IMR-90 (cell line): Measurements from ENCODE around the gene TRIM17. TPM values are rescaled to one million over a fixed set of nuclear protein-coding genes. Genes with fewer than 3 reads are reported as not detected.

Source experiments
- ATAC-seq: fragments of 200-7000 bp; cut with Tn5 transposase; 2 replicates; pipeline ENCODE4 v1.9.1; 2020; ENCODE audit warnings: low read depth, mild to moderate bottlenecking, moderate library complexity
- BruUV-seq: library from RNA; stranded (reverse); fragments of 400-500 nt; replicated peaks from 2 replicates; lab custom pipeline; 2021; lab: Mats Ljungman, UMichigan
- CTCF ChIA-PET: fragments of 300-600 bp; formaldehyde crosslinking; extraction: SDS; loops from one replicate; lab custom pipeline; 2021; ENCODE audit warnings: antibody characterized with exemption; lab: Yijun Ruan, JAX
- POLR2A ChIA-PET: fragments of 300-600 bp; sonication (Branson Sonifier 250); formaldehyde crosslinking; loops from one replicate; lab custom pipeline; 2022; ENCODE audit warnings: antibody characterized with exemption; ENCODE audit not compliant: unreplicated experiment; lab: Charles Lee
- DNase-seq: peaks from one replicate; pipeline ENCODE4 v3.0.0; 2013
- H2AFZ ChIP-seq: replicated peaks from 2 replicates; pipeline ENCODE3; 2013; ENCODE audit warnings: low read length, mild to moderate bottlenecking; ENCODE audit not compliant: poor library complexity
- H2AK5ac ChIP-seq: 2 replicates; pipeline ENCODE4 v1.6.1; 2013; ENCODE audit warnings: low read depth, low read length, inconsistent platforms
- H2AK9ac ChIP-seq: replicated peaks from 2 replicates; pipeline ENCODE3; 2013; ENCODE audit warnings: mild to moderate bottlenecking, low read depth, low read length, moderate library complexity; ENCODE audit not compliant: poor library complexity
- H2BK120ac ChIP-seq: 2 replicates; pipeline ENCODE4 v1.6.1; 2013; ENCODE audit warnings: low read depth, low read length, inconsistent platforms
- H2BK15ac ChIP-seq: 3 replicates; pipeline ENCODE4 v1.6.1; 2013; ENCODE audit warnings: low read depth, low read length, inconsistent platforms
- H2BK20ac ChIP-seq: 2 replicates; pipeline ENCODE4 v1.6.1; 2013; ENCODE audit warnings: low read depth, mild to moderate bottlenecking, inconsistent platforms, low read length, moderate library complexity
- H2BK5ac ChIP-seq: 2 replicates; pipeline ENCODE4 v1.6.1; 2013; ENCODE audit warnings: mild to moderate bottlenecking, low read depth, low read length, inconsistent platforms; ENCODE audit not compliant: poor library complexity, severe bottlenecking
- H3K14ac ChIP-seq: replicated peaks from 2 replicates; pipeline ENCODE4 v1.6.1; 2013; ENCODE audit warnings: low read depth, low read length, inconsistent platforms
- H3K18ac ChIP-seq: 2 replicates; pipeline ENCODE4 v1.6.1; 2013; ENCODE audit warnings: low read depth, low read length, control low read depth
- H3K23ac ChIP-seq: 2 replicates; pipeline ENCODE4 v1.6.1; 2013; ENCODE audit warnings: low read depth, low read length, inconsistent platforms
- H3K27ac ChIP-seq: 2 replicates; pipeline ENCODE4 v1.5.1; 2013; ENCODE audit warnings: mild to moderate bottlenecking, control low read depth, low read length; ENCODE audit not compliant: insufficient read depth
- H3K27me3 ChIP-seq: 2 replicates; pipeline ENCODE4 v1.6.1; 2013; ENCODE audit warnings: low read length; ENCODE audit not compliant: control insufficient read depth, insufficient read depth
- H3K36me3 ChIP-seq: 2 replicates; pipeline ENCODE4 v1.6.1; 2013; ENCODE audit warnings: low read length, mixed read lengths; ENCODE audit not compliant: control insufficient read depth, insufficient read depth
- H3K4ac ChIP-seq: 2 replicates; pipeline ENCODE4 v1.6.1; 2013; ENCODE audit warnings: low read depth, low read length, inconsistent platforms
- H3K4me1 ChIP-seq: 2 replicates; pipeline ENCODE4 v1.6.1; 2013; ENCODE audit warnings: low read length, mixed read lengths; ENCODE audit not compliant: control insufficient read depth, insufficient read depth
- H3K4me2 ChIP-seq: 2 replicates; pipeline ENCODE4 v1.6.1; 2013; ENCODE audit warnings: low read depth, mild to moderate bottlenecking, control low read depth, low read length, moderate library complexity
- H3K4me3 ChIP-seq: 2 replicates; pipeline ENCODE4 v1.5.1; 2013; ENCODE audit warnings: low read depth, mild to moderate bottlenecking, control low read depth, low read length, moderate library complexity; ENCODE audit not compliant: insufficient read depth
- H3K56ac ChIP-seq: 2 replicates; pipeline ENCODE4 v1.6.1; 2013; ENCODE audit warnings: low read length, inconsistent platforms; ENCODE audit not compliant: insufficient read depth; ENCODE audit errors: extremely low read depth
- H3K79me1 ChIP-seq, 2 experiments: 2 replicates each; pipeline ENCODE4 v1.6.1; 2013; ENCODE audit warnings: low read length in 2 of 2, inconsistent platforms in 1 of 2, low read depth in 1 of 2
- H3K9ac ChIP-seq: 2 replicates; pipeline ENCODE4 v1.6.1; 2013; ENCODE audit warnings: low read depth, low read length, control low read depth
- H3K9me1 ChIP-seq: 2 replicates; pipeline ENCODE4 v1.6.1; 2013; ENCODE audit warnings: low read length, inconsistent platforms; ENCODE audit not compliant: insufficient read depth
- H3K9me3 ChIP-seq: 2 replicates; pipeline ENCODE4 v1.6.1; 2013; ENCODE audit warnings: low read length; ENCODE audit not compliant: control insufficient read depth, insufficient read depth
- H4K20me1 ChIP-seq: 2 replicates; pipeline ENCODE4 v1.6.1; 2013; ENCODE audit warnings: low read length, inconsistent platforms; ENCODE audit not compliant: insufficient read depth
- H4K5ac ChIP-seq: 2 replicates; pipeline ENCODE4 v1.6.1; 2013; ENCODE audit warnings: mild to moderate bottlenecking, low read depth, low read length, control low read depth
- H4K8ac ChIP-seq, 2 experiments: 2 replicates each; pipeline ENCODE4 v1.6.1; 2013; ENCODE audit warnings: low read depth in 2 of 2, low read length in 2 of 2, control low read depth in 1 of 2, inconsistent platforms in 1 of 2
- H4K91ac ChIP-seq: 2 replicates; pipeline ENCODE4 v1.6.1; 2013; ENCODE audit warnings: low read depth, low read length, inconsistent platforms; ENCODE audit not compliant: insufficient read depth
- BHLHE40 ChIP-seq: fragments of 150-350 bp; IDR thresholded peaks from 2 replicates; pipeline ENCODE4 v1.6.1; 2016; ENCODE audit warnings: mild to moderate bottlenecking, low read depth, low read length
- CHD1 ChIP-seq: IDR thresholded peaks from 2 replicates; pipeline ENCODE4 v1.6.1; 2012; ENCODE audit warnings: low read depth, low read length, improper control_type of control experiment
- ELK1 ChIP-seq: fragments of 150-350 bp; IDR thresholded peaks from 2 replicates; pipeline ENCODE4 v1.6.1; 2016; ENCODE audit warnings: low read depth, mild to moderate bottlenecking, low read length, moderate library complexity, borderline replicate concordance
- MAFK ChIP-seq: IDR thresholded peaks from 2 replicates; pipeline ENCODE4 v1.6.1; 2012; ENCODE audit warnings: low read depth, low read length, improper control_type of control experiment
- MAZ ChIP-seq: IDR thresholded peaks from 2 replicates; pipeline ENCODE4 v1.6.1; 2012; ENCODE audit warnings: low read depth, mild to moderate bottlenecking, low read length, improper control_type of control experiment, moderate library complexity, borderline replicate concordance
- NFE2L2 ChIP-seq: fragments of 150-350 bp; IDR thresholded peaks from 2 replicates; pipeline ENCODE4 v1.6.1; 2016; ENCODE audit warnings: low read depth, mild to moderate bottlenecking, low read length
- POLR2A ChIP-seq: IDR thresholded peaks from 2 replicates; pipeline ENCODE4 v1.6.1; 2012; ENCODE audit warnings: mild to moderate bottlenecking, low read depth, low read length
- RAD21 ChIP-seq: IDR thresholded peaks from 2 replicates; pipeline ENCODE4 v1.6.1; 2012; ENCODE audit warnings: low read length, improper control_type of control experiment
- RCOR1 ChIP-seq: IDR thresholded peaks from 2 replicates; pipeline ENCODE4 v1.6.1; 2012; ENCODE audit warnings: mild to moderate bottlenecking, low read length, improper control_type of control experiment; ENCODE audit not compliant: insufficient replicate concordance
- RFX5 ChIP-seq: IDR thresholded peaks from 2 replicates; pipeline ENCODE4 v1.8.0; 2012; ENCODE audit warnings: low read depth, mild to moderate bottlenecking, low read length, moderate library complexity
- SMC3 ChIP-seq: fragments of 150-350 bp; IDR thresholded peaks from 2 replicates; pipeline ENCODE4 v1.6.1; 2016; ENCODE audit warnings: low read depth, mild to moderate bottlenecking, antibody characterized with exemption, low read length, moderate library complexity
- USF2 ChIP-seq: fragments of 150-350 bp; IDR thresholded peaks from 2 replicates; pipeline ENCODE4 v1.6.1; 2017; ENCODE audit warnings: mild to moderate bottlenecking, antibody characterized with exemption, low read length, low read depth
- WGBS, 2 experiments: methylation state at CpG; one replicate each; pipeline versions ENCODE4 v1.1.5 to v1.1.7; 2013; ENCODE audit warnings: missing lambda C conversion rate in 2 of 2; ENCODE audit not compliant: insufficient read length in 1 of 2; ENCODE audit errors: extremely low coverage in 2 of 2; 5-methylcytosine and 5-hydroxymethylcytosine counted together
- dilution Hi-C: fragments of 300-500 bp; cut with HindIII; formaldehyde crosslinking; loops from one replicate; pipeline ENCODE4 v1.14.3; 2018; ENCODE audit warnings: low sequenced_read_pairs; ENCODE audit not compliant: unreplicated experiment
- in situ Hi-C: fragments of 300-500 bp; cut with MboI; formaldehyde crosslinking; loops from 3 replicates; pipeline ENCODE4 v1.14.3; 2019; ENCODE audit warnings: low sequenced_read_pairs, inconsistent platforms, mixed read lengths
- intact Hi-C: fragments of 100-400 bp; cut with micrococcal nuclease; formaldehyde crosslinking; loops from 2 replicates; pipeline ENCODE4 v1.10.0; 2022
- polyA plus RNA-seq, 3 experiments: library from polyadenylated mRNA; depleted of rRNA; stranded (reverse); fragments of >200 nt; gene quantifications; 2 replicates each; pipeline ENCODE4 v1.2.3, GENCODE V29; 2012; ENCODE audit warnings: low replicate concordance in 1 of 3
- total RNA-seq: library from RNA; depleted of rRNA; stranded (reverse); fragments of >200 nt; gene quantifications from 2 replicates; pipeline ENCODE4 v1.2.3, GENCODE V29; 2012
- TF ChIP-seq, protein P1 (sequence below): conservative IDR thresholded peaks from 2 replicates; pipeline ENCODE4 v1.5.1; 2012; ENCODE audit warnings: mild to moderate bottlenecking, low read depth, low read length, improper control_type of control experiment

Gene TRIM17
- total and polyA plus RNA-seq, 2 of the 4 experiments (the other 2 are of a cell fraction), result 0.39 TPM; not detected in 1

DNA sequence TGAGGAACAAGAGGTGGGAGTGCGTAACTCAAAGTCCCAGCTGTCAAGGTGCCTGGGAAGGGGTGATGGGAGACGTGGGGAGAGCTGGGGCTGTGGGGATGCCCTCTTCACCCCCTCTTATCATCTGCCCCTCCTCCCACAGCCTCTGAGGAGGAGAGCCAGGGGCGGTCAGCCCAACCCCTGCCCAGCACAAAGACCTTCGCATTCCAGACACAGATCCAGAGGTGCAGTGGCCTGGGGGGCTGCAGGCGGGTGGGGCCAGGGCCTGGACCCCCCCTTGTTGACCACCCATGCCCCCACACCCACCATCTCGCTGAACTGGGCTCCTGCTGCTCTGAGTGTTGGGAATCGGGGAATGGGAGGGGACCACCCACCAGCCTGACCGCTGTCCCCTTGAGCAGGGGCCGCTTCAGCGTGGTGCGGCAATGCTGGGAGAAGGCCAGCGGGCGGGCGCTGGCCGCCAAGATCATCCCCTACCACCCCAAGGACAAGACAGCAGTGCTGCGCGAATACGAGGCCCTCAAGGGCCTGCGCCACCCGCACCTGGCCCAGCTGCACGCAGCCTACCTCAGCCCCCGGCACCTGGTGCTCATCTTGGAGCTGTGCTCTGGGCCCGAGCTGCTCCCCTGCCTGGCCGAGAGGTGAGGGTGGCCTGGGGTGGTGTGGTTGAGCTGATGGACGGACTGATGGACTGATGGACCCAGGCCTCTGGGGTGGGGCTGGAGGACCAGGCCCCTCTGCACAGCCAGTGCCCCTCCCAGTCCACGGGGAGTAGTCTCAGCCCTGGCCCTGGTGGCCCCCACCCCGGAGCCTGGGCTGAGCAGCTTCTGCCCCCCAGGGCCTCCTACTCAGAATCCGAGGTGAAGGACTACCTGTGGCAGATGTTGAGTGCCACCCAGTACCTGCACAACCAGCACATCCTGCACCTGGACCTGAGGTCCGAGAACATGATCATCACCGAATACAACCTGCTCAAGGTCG, 39.7 kb downstream of the TRIM17 start (continued):
- TF ChIP-seq POLR2A (no peak), RAD21 (no peak), CHD1 (no peak)

DNA sequence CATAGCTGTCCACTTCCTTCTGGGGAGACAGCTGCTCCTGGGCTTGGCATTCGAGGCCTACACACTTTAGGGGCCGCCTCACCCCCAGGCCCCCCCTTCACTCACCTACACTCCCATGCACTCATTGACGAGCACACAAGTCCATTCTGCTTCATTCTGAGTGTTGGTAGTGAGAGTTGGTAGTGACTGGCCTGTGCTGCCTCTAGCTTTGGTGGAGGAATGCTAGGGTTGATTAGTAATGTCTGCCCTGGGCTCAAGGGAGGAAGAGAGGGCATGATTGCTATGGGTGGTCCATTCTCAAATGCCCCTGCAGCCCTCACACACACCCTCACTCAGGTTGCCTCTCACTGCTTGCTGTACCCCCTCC, 40.4 kb downstream of the TRIM17 start:
- no peak overlapping the region; the same call in 1 of the 2 replicates for H2AK5ac ChIP-seq
- no peak overlapping the region for H3K4me3 ChIP-seq
- in situ Hi-C loops (no loop called here), intact Hi-C loops (loop anchor here (5.0 kb wide), 2 partner anchors 81 to 149 kb away; a partner anchor contains a TSS), dilution Hi-C loops (no loop called here)
- no peaks in the 10 kb centered on the region for H3K79me1 ChIP-seq
- no peak overlapping the region for H3K27ac ChIP-seq
- H3K9me3 ChIP-seq, result no peaks in the 10 kb centered on the region; the same call in 1 of the 2 replicates
- no peak overlapping the region for H2AK9ac ChIP-seq
- peaks cover 8% of the 10 kb centered on the region; the same call in 1 of the 2 replicates for H3K9me1 ChIP-seq
- no peak overlapping the region for H4K91ac ChIP-seq
- ATAC-seq (no peak), DNase-seq (no peak)
- H3K4ac ChIP-seq, result no peak overlapping the region
- no peak overlapping the region for H4K5ac ChIP-seq
- BruUV-seq, result no TSS peak
- no peak overlapping the region for H3K56ac ChIP-seq
- H3K14ac ChIP-seq, result no peak overlapping the region
- no peak overlapping the region for H3K23ac ChIP-seq
- H2BK20ac ChIP-seq, result no peak overlapping the region
- no peaks in the 10 kb centered on the region for H3K27me3 ChIP-seq
- POLR2A ChIA-PET, result no interaction called here
- no peaks in the 10 kb centered on the region for H4K20me1 ChIP-seq
- H3K18ac ChIP-seq, result no peak overlapping the region
- no peak overlapping the region for H2AFZ ChIP-seq
- H4K8ac ChIP-seq, result no peak overlapping the region
- H2BK5ac ChIP-seq, result no peak overlapping the region
- H2BK120ac ChIP-seq, result no peak overlapping the region
- peaks cover 3% of the 10 kb centered on the region; the same call in 1 of the 2 replicates for H3K36me3 ChIP-seq
- no peak overlapping the region for H3K9ac ChIP-seq
- no peak overlapping the region for H2BK15ac ChIP-seq
- H3K4me2 ChIP-seq, result no peak overlapping the region
- peaks cover 18% of the 10 kb centered on the region; the same call in 1 of the 2 replicates for H3K4me1 ChIP-seq
- CTCF ChIA-PET, result no interaction called here
- WGBS, 2 experiments, result no CpG with 5 or more reads among the region's 3 CpGs
- TF ChIP-seq BHLHE40 (no peak), SMC3 (no peak), RFX5 (no peak), MAZ (no peak), RCOR1 (no peak), ELK1 (no peak), NFE2L2 (no peak), MAFK (no peak), USF2 (no peak)
- TF ChIP-seq, protein P1, sequence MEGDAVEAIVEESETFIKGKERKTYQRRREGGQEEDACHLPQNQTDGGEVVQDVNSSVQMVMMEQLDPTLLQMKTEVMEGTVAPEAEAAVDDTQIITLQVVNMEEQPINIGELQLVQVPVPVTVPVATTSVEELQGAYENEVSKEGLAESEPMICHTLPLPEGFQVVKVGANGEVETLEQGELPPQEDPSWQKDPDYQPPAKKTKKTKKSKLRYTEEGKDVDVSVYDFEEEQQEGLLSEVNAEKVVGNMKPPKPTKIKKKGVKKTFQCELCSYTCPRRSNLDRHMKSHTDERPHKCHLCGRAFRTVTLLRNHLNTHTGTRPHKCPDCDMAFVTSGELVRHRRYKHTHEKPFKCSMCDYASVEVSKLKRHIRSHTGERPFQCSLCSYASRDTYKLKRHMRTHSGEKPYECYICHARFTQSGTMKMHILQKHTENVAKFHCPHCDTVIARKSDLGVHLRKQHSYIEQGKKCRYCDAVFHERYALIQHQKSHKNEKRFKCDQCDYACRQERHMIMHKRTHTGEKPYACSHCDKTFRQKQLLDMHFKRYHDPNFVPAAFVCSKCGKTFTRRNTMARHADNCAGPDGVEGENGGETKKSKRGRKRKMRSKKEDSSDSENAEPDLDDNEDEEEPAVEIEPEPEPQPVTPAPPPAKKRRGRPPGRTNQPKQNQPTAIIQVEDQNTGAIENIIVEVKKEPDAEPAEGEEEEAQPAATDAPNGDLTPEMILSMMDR, result no peak
